ENCODE results near the gene TTC32. TPM values are rescaled to one million over a fixed set of nuclear protein-coding genes. Genes with fewer than 3 reads are reported as not detected.
"Not testable (repeated sequence)": the region's sequence is repeated elsewhere in the genome, so short reads cannot be mapped to it uniquely, and the experiment has no call there.

TTC32 gene
- total RNA-seq, 2 experiments from 2014 or later: 14.2 to 17.3 TPM

DNA sequence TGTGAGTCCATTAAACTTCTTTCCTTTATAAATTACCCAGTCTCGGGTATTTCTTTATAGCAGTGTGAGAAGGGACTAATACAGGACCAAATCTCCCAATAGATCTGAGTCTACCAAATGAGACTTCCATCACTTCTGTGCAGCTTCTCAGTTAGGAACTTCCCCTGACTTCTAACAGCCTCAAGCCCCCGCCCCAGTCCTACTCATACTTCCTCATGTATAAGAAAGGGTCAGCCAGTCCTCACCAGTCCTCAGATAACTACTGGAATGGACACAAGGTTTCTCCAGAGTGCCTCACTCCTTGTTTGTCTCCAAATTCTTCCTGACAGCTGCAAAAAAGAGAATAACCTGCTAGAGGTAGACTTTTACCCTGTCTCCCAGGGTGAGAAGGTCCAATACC is 19.5 kb downstream of the TTC32 start:
- Mint-ChIP-seq H3K27me3 (no peaks in the 10 kb centered on the region), H3K9me3 (no peaks in the 10 kb centered on the region), H3K36me3 (no peaks in the 10 kb centered on the region), H3K27ac (no peak overlapping the region), H3K4me1 (ENCODE audit: low read depth) (no peaks in the 10 kb centered on the region), H3K4me3 (no peak overlapping the region)
- intact Hi-C loops (cut with micrococcal nuclease): no loop called here
- ChIA-PET POLR2A (no interaction called here), CTCF (interaction anchor here (0.9 kb wide), 1 partner anchor 1494 kb away, joined by 3 read pairs; no protein-coding TSS in a partner anchor)
- DNase-seq: no peak

DNA sequence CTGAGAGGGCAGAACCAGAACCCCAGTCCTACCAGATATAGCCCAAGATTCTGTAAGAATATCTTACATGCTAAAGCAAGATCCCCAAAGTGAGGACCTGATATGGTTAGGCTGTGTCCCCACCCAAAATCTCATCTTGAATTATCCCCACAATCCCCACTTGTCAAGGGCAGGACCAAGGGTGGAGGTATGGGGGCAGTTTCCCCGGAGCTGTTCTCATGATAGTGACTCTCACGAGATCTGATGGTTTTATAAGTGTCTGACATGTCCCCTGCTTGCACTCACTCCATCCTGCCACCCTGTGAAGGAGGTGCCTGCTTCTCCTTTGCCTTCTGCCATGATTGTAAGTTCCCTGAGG is 19.9 kb downstream of the TTC32 start:
- no peaks in the 10 kb centered on the region for H3K36me3 Mint-ChIP-seq
- H3K9me3 Mint-ChIP-seq: no peaks in the 10 kb centered on the region
- POLR2A ChIA-PET: no interaction called here
- intact Hi-C loops (cut with micrococcal nuclease): no loop called here
- no peaks in the 10 kb centered on the region for H3K27me3 Mint-ChIP-seq
- no peak overlapping the region for H3K4me3 Mint-ChIP-seq
- no peak overlapping the region for H3K27ac Mint-ChIP-seq
- no peak for DNase-seq
- H3K4me1 Mint-ChIP-seq (ENCODE audit: low read depth): no peaks in the 10 kb centered on the region
- CTCF ChIA-PET: interaction anchor here (0.9 kb wide), 1 partner anchor 1494 kb away, joined by 3 read pairs; no protein-coding TSS in a partner anchor

DNA sequence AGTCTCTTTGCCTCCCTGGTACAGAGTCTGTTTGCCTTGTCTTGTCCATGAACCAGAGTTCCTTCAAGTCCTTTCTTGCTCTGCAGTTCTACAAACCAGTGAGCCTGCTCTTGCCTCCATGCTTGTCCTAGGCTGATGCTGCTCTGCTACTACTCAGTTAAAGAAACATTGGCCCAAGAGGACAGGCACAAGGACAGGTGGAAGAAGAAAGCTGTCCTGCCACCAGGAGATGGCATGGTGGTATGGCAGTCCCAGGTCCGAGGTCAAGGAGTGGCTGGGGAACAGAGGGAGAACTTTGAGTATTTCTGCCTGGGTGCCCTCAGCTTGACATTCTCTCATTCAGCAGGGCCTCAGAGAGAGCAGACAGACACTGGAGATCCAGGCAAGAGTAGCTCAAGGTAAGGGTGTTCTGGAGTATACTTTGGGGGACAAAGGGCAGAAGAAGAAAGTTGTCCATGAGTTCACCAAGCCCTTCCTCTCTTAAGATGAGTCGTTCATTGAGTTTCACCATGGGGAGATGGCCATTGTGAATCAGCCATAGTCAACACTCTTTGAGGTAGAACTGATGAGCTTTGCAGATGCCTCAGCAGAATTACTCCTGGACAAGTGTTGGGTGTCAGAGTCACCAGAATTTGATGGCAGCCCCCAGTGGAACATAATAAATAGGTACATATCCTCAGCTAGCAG is 20.4 kb downstream of the TTC32 start:
- Mint-ChIP-seq H3K27ac (no peak overlapping the region), H3K27me3 (no peaks in the 10 kb centered on the region), H3K36me3 (no peaks in the 10 kb centered on the region), H3K4me3 (no peak overlapping the region), H3K9me3 (no peaks in the 10 kb centered on the region), H3K4me1 (ENCODE audit: low read depth) (no peaks in the 10 kb centered on the region)
- ChIA-PET POLR2A (no interaction called here), CTCF (interaction anchor here (0.9 kb wide), 1 partner anchor 1493 kb away, joined by 3 read pairs; no protein-coding TSS in a partner anchor)
- intact Hi-C loops (cut with micrococcal nuclease): no loop called here
- DNase-seq: no peak

DNA sequence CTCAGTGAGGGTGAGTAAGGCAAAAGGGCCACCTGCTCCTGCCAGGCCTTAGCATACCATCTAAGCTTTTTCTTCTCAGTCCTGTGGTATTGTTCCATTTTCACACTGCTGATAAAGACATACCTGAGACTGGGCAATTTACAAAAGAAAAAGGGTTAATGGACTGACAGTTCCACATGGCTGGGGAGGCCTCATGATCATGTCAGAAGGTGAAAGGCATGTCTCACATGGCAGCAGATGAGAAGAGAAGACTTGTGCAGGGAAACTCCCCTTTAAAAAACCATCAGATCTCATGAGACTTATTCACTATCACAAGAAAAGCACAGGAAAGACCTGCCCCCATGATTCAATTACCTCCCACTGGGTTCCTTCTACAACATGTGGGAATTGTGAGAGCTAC is 21.6 kb downstream of the TTC32 start:
- intact Hi-C loops (cut with micrococcal nuclease); CTCF ChIA-PET; H3K4me1 Mint-ChIP-seq (ENCODE audit: low read depth); DNase-seq; H3K9me3 Mint-ChIP-seq; POLR2A ChIA-PET; H3K4me3 Mint-ChIP-seq; H3K36me3 Mint-ChIP-seq; H3K27ac Mint-ChIP-seq; H3K27me3 Mint-ChIP-seq: not testable (repeated sequence)

DNA sequence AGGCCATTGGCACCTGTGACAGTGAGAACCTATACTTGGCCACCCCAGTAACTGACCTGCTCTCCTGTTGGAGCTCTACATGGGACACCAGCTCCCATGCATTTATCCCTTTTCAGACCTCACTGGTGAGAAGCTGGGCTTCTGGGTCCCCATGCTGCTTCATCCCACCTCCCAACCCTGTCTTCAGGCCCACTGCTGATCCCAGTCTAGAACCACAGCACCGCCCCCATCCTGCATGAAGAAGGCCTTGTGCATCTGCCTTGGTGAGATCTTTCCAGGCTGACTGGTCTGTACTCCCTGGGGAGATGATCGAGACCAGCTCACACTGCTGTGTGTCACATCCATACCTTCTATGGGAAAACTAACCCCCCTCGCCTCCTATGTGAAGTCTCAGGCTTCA is 22.7 kb downstream of the TTC32 start:
- Mint-ChIP-seq H3K27ac (no peak overlapping the region), H3K9me3 (no peaks in the 10 kb centered on the region), H3K4me1 (ENCODE audit: low read depth) (no peaks in the 10 kb centered on the region), H3K36me3 (no peaks in the 10 kb centered on the region), H3K27me3 (no peaks in the 10 kb centered on the region), H3K4me3 (no peak overlapping the region)
- ChIA-PET POLR2A (no interaction called here), CTCF (no interaction called here)
- intact Hi-C loops (cut with micrococcal nuclease): no loop called here
- DNase-seq: no peak

DNA sequence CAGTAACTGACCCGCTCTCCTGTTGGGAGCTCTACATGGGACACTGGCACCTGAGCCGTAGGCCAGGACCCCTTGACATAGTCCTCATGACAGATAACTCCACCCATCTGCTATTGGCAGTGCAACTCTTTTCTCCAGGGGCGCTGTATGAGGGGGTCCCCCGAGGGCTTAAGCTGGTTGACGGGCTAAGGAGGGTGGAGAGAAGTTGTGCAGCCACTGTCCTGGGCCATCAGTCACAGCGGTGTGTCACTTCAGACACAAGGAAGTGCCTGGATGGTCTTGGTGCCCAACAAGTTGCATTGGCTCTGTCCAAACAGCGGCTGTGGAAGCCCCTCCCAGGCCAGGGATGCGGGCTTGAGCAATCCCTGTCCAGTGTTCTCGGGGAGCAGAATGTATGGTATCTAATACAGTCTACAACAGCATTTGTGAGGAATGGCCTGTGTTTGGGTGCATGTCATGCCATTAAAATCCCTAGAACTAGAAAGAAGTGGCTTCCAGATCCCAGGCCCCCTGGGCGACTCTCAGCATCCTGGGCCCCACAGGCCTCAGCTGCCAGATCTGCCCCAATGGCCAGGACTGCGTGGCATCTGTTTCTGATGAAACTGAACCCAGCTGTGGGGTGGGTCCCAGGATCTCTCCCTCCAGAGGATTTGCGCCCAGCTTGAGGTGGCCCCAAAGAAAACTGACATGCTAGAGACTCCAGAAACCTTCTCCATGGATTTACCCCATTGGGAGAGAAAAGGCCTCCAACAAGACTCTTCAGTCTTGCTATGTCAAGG is 23.3 kb downstream of the TTC32 start:
- no peak for DNase-seq
- CTCF ChIA-PET: no interaction called here

DNA sequence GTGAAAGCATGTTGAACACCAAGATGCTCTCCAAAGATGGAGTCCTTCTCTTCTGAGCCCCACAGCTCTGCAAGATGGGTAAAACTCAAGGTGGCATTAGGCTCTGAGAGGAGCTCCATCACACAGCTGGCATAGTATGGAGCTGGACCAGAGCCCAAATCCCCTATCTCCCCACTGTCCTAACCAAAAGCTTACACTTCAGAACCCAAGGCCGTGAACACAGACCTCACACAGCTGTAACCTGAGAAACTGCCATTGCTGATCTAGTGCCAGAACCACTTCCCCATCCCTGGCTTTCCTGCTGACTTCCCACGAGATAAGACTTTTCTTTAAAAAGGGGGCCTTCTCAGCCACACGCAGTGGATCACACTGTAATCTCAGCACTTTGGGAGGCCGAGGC is 25.0 kb downstream of the TTC32 start:
- Mint-ChIP-seq H3K4me1 (ENCODE audit: low read depth) (no peaks in the 10 kb centered on the region), H3K36me3 (no peaks in the 10 kb centered on the region), H3K27ac (no peak overlapping the region), H3K9me3 (no peaks in the 10 kb centered on the region), H3K27me3 (no peaks in the 10 kb centered on the region), H3K4me3 (no peak overlapping the region)
- no peak for DNase-seq
- CTCF ChIA-PET: no interaction called here
- intact Hi-C loops (cut with micrococcal nuclease): no loop called here
- POLR2A ChIA-PET: no interaction called here

More for the DNA sequence above, 23.3 kb downstream of the TTC32 start:
- intact Hi-C loops (cut with micrococcal nuclease): no loop called here
- POLR2A ChIA-PET: no interaction called here
- H3K4me1 Mint-ChIP-seq (ENCODE audit: low read depth): no peaks in the 10 kb centered on the region
- no peak overlapping the region for H3K4me3 Mint-ChIP-seq
- H3K36me3 Mint-ChIP-seq: no peaks in the 10 kb centered on the region
- no peak overlapping the region for H3K27ac Mint-ChIP-seq
- H3K27me3 Mint-ChIP-seq: no peaks in the 10 kb centered on the region
- H3K9me3 Mint-ChIP-seq: no peaks in the 10 kb centered on the region

DNA sequence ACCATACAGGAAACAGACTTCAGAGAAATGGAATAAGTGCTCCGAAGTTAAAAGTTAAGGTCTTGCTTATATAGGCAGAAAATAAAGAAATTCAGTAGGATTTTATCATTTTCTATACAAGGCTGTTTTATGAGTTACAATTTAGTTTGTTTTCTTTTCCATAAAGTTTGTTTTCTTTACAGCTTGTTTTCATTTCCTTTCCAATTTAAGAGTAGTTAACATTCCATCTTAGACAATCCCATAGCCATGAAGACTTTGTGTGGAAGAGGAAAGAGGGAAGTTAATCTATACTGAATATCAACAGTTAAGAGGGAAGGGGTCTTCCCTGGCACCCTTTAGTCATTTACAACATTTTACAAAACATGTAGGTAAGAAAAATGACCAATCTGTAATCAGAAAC is 26.5 kb downstream of the TTC32 start:
- ChIA-PET CTCF (interaction anchor here (1.5 kb wide), 1 partner anchor 11 kb away, joined by 5 read pairs; no protein-coding TSS in a partner anchor), POLR2A (no interaction called here)
- intact Hi-C loops (cut with micrococcal nuclease): no loop called here

DNA sequence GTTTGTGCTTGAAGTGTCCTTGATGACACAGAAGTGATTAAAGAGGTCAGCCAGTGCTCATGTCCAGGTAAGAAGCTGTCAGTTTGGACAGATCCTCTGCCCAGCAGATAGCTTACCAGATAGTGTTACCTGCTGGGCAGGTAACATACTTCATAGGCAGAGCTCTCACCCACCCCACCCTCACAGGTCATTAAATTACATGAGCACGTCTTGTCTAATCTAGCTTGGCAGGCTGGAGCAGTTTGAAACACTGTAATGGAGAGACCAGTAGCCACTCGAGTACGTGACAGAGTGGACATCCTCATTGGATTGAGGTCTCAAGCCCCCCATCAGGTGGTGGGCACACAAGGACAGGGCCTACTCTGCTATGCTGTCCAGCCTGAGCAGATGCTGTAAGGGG is 27.1 kb downstream of the TTC32 start:
- Mint-ChIP-seq H3K4me3 (no peak overlapping the region), H3K9me3 (no peaks in the 10 kb centered on the region), H3K27me3 (no peaks in the 10 kb centered on the region), H3K27ac (no peak overlapping the region), H3K36me3 (no peaks in the 10 kb centered on the region), H3K4me1 (ENCODE audit: low read depth) (peaks cover 6% of the 10 kb centered on the region)
- intact Hi-C loops (cut with micrococcal nuclease): no loop called here
- POLR2A ChIA-PET: no interaction called here
- CTCF ChIA-PET: interaction anchor here (1.5 kb wide), 1 partner anchor 10 kb away, joined by 5 read pairs; no protein-coding TSS in a partner anchor
- DNase-seq: no peak

More for the DNA sequence above, 26.5 kb downstream of the TTC32 start:
- Mint-ChIP-seq H3K27me3 (no peaks in the 10 kb centered on the region), H3K4me1 (ENCODE audit: low read depth) (peaks cover under 1% of the 10 kb centered on the region), H3K27ac (no peak overlapping the region), H3K9me3 (no peaks in the 10 kb centered on the region), H3K36me3 (no peaks in the 10 kb centered on the region), H3K4me3 (no peak overlapping the region)
- no peak for DNase-seq

DNA sequence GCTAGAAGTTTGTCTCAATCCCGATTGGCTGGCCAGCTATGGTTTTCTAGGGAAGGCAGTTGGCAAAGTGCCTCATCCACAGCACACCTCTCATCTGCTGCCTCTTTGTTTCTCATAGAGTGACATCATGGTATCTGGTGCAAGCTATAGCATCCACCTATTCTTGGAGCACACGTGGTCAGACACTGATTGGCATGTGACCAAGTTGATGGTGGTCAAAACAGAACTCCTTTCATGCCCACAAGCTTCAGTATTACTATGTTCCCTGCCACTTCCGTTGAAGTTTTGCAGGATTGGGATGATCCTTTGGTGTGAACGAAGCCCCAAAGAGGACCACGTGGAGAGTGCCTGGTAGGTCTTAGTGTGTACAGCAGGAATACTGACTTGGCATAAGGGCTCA is 28.8 kb downstream of the TTC32 start:
- CTCF ChIA-PET: interaction anchor here (1.3 kb wide), 1 partner anchor 9 kb away, joined by 4 read pairs; no protein-coding TSS in a partner anchor
- H3K9me3 Mint-ChIP-seq: no peaks in the 10 kb centered on the region
- peaks cover 19% of the 10 kb centered on the region for H3K4me1 Mint-ChIP-seq (ENCODE audit: low read depth)
- no peak for DNase-seq
- POLR2A ChIA-PET: interaction anchor here (0.6 kb wide), 1 partner anchor 30 kb away, joined by 3 read pairs; no protein-coding TSS in a partner anchor
- H3K36me3 Mint-ChIP-seq: no peaks in the 10 kb centered on the region
- H3K27ac Mint-ChIP-seq: no peak overlapping the region
- no peaks in the 10 kb centered on the region for H3K27me3 Mint-ChIP-seq
- no peak overlapping the region for H3K4me3 Mint-ChIP-seq
- intact Hi-C loops (cut with micrococcal nuclease): no loop called here

DNA sequence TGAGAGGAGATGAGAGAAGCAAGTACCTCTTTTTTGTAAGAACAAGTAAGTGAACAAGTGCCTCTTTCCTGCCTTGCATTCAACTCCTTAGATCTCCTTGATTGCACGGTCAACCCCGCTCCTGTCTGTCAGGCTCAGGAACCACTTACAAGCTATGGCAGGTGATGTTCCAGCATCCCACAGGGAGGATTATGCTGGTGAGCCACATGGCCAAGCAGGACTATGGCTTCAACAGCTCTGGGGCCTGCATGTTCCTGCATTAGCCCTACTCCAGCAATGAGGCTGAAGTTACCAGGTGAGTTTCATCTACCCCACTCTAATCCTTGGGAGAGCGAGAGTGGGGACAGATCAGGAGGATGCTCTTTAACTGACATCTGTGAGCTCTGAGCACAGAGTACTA is 29.5 kb downstream of the TTC32 start:
- Mint-ChIP-seq H3K4me3 (no peak overlapping the region), H3K4me1 (ENCODE audit: low read depth) (peaks cover 21% of the 10 kb centered on the region), H3K27ac (no peak overlapping the region), H3K36me3 (no peaks in the 10 kb centered on the region), H3K27me3 (no peaks in the 10 kb centered on the region), H3K9me3 (no peaks in the 10 kb centered on the region)
- intact Hi-C loops (cut with micrococcal nuclease): no loop called here
- CTCF ChIA-PET: interaction anchor here (1.3 kb wide), 1 partner anchor 8 kb away, joined by 4 read pairs; no protein-coding TSS in a partner anchor
- no peak for DNase-seq
- POLR2A ChIA-PET: no interaction called here

DNA sequence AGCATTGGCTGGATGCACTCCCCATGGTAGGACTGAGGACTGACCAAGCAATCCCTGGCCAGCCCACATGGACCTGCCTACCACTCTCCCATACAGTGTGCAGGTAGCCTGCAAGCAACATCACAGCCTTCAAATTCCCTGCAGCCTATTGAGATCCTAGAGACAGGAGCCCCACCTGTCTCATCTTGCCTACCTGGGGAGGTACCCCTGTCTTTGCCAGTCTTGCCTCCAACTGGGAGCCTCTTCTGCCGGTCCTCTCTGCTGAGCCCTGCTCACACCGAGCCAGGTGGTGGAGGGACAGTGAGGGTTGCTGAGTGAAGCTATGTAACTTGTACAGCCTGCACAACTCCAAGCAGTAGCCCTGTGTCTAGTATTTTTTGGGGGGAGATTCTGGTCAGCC is 29.9 kb downstream of the TTC32 start:
- Mint-ChIP-seq H3K27me3 (no peaks in the 10 kb centered on the region), H3K27ac (no peak overlapping the region), H3K9me3 (no peaks in the 10 kb centered on the region), H3K4me1 (ENCODE audit: low read depth) (peaks cover 21% of the 10 kb centered on the region), H3K4me3 (no peak overlapping the region), H3K36me3 (no peaks in the 10 kb centered on the region)
- intact Hi-C loops (cut with micrococcal nuclease): no loop called here
- CTCF ChIA-PET: interaction anchor here (1.3 kb wide), 1 partner anchor 8 kb away, joined by 4 read pairs; no protein-coding TSS in a partner anchor
- POLR2A ChIA-PET: no interaction called here
- no peak for DNase-seq

DNA sequence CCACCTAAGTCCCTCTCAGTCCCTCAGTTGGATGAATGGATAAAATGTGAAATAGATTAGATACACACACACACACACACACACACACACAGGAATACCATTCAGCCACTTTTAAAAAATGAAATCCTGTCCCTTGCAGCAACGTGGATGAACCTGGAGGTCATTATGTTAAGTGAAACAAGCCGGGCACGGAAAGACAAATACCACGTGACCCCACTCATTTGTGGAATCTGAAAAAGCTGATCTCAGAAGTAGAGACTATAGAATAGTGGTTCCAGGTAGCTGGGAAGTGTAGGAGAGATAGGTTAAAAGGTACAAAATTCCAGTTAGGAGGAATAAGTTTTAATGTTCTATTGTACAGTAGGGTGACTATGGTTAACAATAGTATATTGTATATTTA is 31.0 kb downstream of the TTC32 start:
- H3K4me3 Mint-ChIP-seq: no peak overlapping the region
- ChIA-PET POLR2A (no interaction called here), CTCF (no interaction called here)
- no peaks in the 10 kb centered on the region for H3K27me3 Mint-ChIP-seq
- intact Hi-C loops (cut with micrococcal nuclease): no loop called here
- H3K36me3 Mint-ChIP-seq: no peaks in the 10 kb centered on the region
- H3K27ac Mint-ChIP-seq: no peak overlapping the region
- no peaks in the 10 kb centered on the region for H3K9me3 Mint-ChIP-seq
- H3K4me1 Mint-ChIP-seq (ENCODE audit: low read depth): peaks cover 21% of the 10 kb centered on the region
- no peak for DNase-seq

All from activated CD4-positive, alpha-beta memory T cell treated with anti-CD3 and anti-CD28 coated beads for 36 hours (primary cell).